Panc1 (cell line): ENCODE measurements around the gene TTLL11. TPM values are rescaled to one million over a fixed set of nuclear protein-coding genes. Genes with fewer than 3 reads are reported as not detected.

Source experiments
- ATAC-seq: fragments of 200-7000 bp; cut with Tn5 transposase; 2 replicates; pipeline ENCODE4 v1.9.1; 2020; ENCODE audit warnings: mild to moderate bottlenecking, moderate library complexity
- BruUV-seq: library from RNA; stranded (reverse); fragments of 400-500 nt; replicated peaks from 2 replicates; lab custom pipeline; 2021; lab: Mats Ljungman, UMichigan
- CTCF ChIA-PET: fragments of 300-600 bp; sonication (Branson Sonifier 250); formaldehyde crosslinking; loops from one replicate; lab custom pipeline; 2022; ENCODE audit warnings: antibody characterized with exemption; lab: Charles Lee
- POLR2A ChIA-PET: fragments of 300-600 bp; sonication (Branson Sonifier 250); formaldehyde crosslinking; loops from one replicate; lab custom pipeline; 2022; ENCODE audit warnings: antibody characterized with exemption; lab: Charles Lee
- DNase-seq: peaks from one replicate; pipeline ENCODE4 v3.0.0-alpha.2; 2010; ENCODE audit warnings: low read depth, low spot score
- H3K27ac ChIP-seq: 2 replicates; pipeline ENCODE4 v1.5.1; 2011; ENCODE audit warnings: mild to moderate bottlenecking, low read length, inconsistent platforms
- H3K27me3 ChIP-seq: fragments of 200-500 bp; sonication (Bioruptor generic); 2 replicates; pipeline ENCODE4 v1.6.0; 2014; ENCODE audit warnings: low read length, inconsistent platforms; ENCODE audit not compliant: control insufficient read depth, insufficient read depth
- H3K36me3 ChIP-seq: fragments of 200-500 bp; sonication (Bioruptor generic); 2 replicates; pipeline ENCODE4 v1.5.1; 2014; ENCODE audit warnings: inconsistent platforms, mild to moderate bottlenecking, low read length, moderate library complexity; ENCODE audit not compliant: control insufficient read depth, insufficient read depth
- H3K4me1 ChIP-seq: 2 replicates; pipeline ENCODE4 v1.5.1; 2011; ENCODE audit warnings: inconsistent platforms, mild to moderate bottlenecking, low read length, moderate library complexity; ENCODE audit not compliant: control insufficient read depth, insufficient read depth
- H3K4me3 ChIP-seq, 2 experiments: 2 replicates each; pipeline ENCODE4 v1.5.1; 2011 to 2012; ENCODE audit warnings: low read depth in 2 of 2, low read length in 2 of 2, mild to moderate bottlenecking in 2 of 2, inconsistent platforms in 1 of 2, moderate library complexity in 1 of 2
- H3K9me3 ChIP-seq: fragments of 200-500 bp; sonication (Bioruptor generic); 2 replicates; pipeline ENCODE4 v1.5.1; 2014; ENCODE audit warnings: low read depth, mild to moderate bottlenecking, inconsistent platforms, low read length, moderate library complexity; ENCODE audit not compliant: control insufficient read depth, insufficient read depth
- CTCF ChIP-seq: fragments of 450-650 bp; IDR thresholded peaks from 2 replicates; pipeline ENCODE4 v1.5.1; 2017; ENCODE audit warnings: mild to moderate bottlenecking
- POLR2AphosphoS5 ChIP-seq: IDR thresholded peaks from 2 replicates; pipeline ENCODE4 v1.6.1; 2012; ENCODE audit warnings: mild to moderate bottlenecking, low read depth, low read length, moderate library complexity
- REST ChIP-seq, 2 experiments: IDR thresholded peaks; 2 replicates each; pipeline ENCODE4 v1.6.1; 2011 to 2012; ENCODE audit warnings: low read depth in 2 of 2, control low read depth in 1 of 2, low read length in 1 of 2, mild to moderate bottlenecking in 1 of 2, moderate library complexity in 1 of 2; ENCODE audit not compliant: insufficient read depth in 1 of 2
- SIN3A ChIP-seq: IDR thresholded peaks from 2 replicates; pipeline ENCODE4 v1.6.1; 2012; ENCODE audit warnings: low read depth, mild to moderate bottlenecking, low read length, moderate library complexity, borderline replicate concordance; ENCODE audit not compliant: insufficient read depth
- TCF7L2 ChIP-seq: IDR thresholded peaks from 2 replicates; pipeline ENCODE4 v1.6.1; 2011; ENCODE audit warnings: mild to moderate bottlenecking, low read depth, low read length, inconsistent platforms
- in situ Hi-C: cut with HindIII; loops from 2 replicates; pipeline ENCODE4 v1.10.0; 2016; ENCODE audit warnings: low sequenced_read_pairs, low pct_unique_long_range_greater_than_20kb
- intact Hi-C: fragments of 100-400 bp; cut with micrococcal nuclease; formaldehyde crosslinking; loops from one replicate; pipeline ENCODE4 v1.10.0; 2022; ENCODE audit not compliant: unreplicated experiment
- total RNA-seq: library from RNA; stranded (reverse); gene quantifications from one replicate; pipeline ENCODE4 v1.2.1, GENCODE V29; 2021; ENCODE audit not compliant: unreplicated experiment

The TTLL11 gene
- total RNA-seq, 1 experiment from 2014 or later = 1.1 TPM

GRCh38 chr9:122059955-122060324, 33.2 kb downstream of the TTLL11 start:
- ChIA-PET CTCF (no interaction called here), POLR2A (no interaction called here)
- TF ChIP-seq REST (IDR thresholded peaks at IDR 0.05; ENCODE audit: insufficient read depth in 1 of 2, low read depth in 2 of 2, low read length in 1 of 2) (no peak), POLR2AphosphoS5 (no peak), SIN3A (no peak), TCF7L2 (no peak), CTCF (no peak)
- no peaks in the 10 kb centered on the region for H3K36me3 ChIP-seq
- no peak for ATAC-seq
- no peak overlapping the region for H3K27ac ChIP-seq
- no peaks in the 10 kb centered on the region for H3K27me3 ChIP-seq
- H3K4me1 ChIP-seq = no peaks in the 10 kb centered on the region
- no peak overlapping the region for H3K4me3 ChIP-seq
- intact Hi-C loops (no loop called here), in situ Hi-C loops (no loop called here)
- DNase-seq = no peak
- no peaks in the 10 kb centered on the region for H3K9me3 ChIP-seq
- BruUV-seq = no TSS peak

GRCh38 chr9:122059214-122059954, 33.7 kb downstream of the TTLL11 start:
- no peak overlapping the region for H3K4me3 ChIP-seq
- H3K9me3 ChIP-seq = no peaks in the 10 kb centered on the region
- DNase-seq (no peak), ATAC-seq (no peak)
- H3K27ac ChIP-seq = no peak overlapping the region
- H3K36me3 ChIP-seq = no peaks in the 10 kb centered on the region
- no peak for TF ChIP-seq CTCF
- TF ChIP-seq TCF7L2 = no peak
- TF ChIP-seq SIN3A = no peak
- TF ChIP-seq REST (IDR thresholded peaks at IDR 0.05; ENCODE audit: insufficient read depth in 1 of 2, low read depth in 2 of 2, low read length in 1 of 2) = no peak
- TF ChIP-seq POLR2AphosphoS5 = no peak
- POLR2A ChIA-PET = no interaction called here
- H3K27me3 ChIP-seq = no peaks in the 10 kb centered on the region
- in situ Hi-C loops (no loop called here), intact Hi-C loops (no loop called here)
- BruUV-seq = no TSS peak
- H3K4me1 ChIP-seq = no peaks in the 10 kb centered on the region
- CTCF ChIA-PET = no interaction called here
